Measurements from ENCODE around the gene UBXN11.

Gene UBXN11

DNA sequence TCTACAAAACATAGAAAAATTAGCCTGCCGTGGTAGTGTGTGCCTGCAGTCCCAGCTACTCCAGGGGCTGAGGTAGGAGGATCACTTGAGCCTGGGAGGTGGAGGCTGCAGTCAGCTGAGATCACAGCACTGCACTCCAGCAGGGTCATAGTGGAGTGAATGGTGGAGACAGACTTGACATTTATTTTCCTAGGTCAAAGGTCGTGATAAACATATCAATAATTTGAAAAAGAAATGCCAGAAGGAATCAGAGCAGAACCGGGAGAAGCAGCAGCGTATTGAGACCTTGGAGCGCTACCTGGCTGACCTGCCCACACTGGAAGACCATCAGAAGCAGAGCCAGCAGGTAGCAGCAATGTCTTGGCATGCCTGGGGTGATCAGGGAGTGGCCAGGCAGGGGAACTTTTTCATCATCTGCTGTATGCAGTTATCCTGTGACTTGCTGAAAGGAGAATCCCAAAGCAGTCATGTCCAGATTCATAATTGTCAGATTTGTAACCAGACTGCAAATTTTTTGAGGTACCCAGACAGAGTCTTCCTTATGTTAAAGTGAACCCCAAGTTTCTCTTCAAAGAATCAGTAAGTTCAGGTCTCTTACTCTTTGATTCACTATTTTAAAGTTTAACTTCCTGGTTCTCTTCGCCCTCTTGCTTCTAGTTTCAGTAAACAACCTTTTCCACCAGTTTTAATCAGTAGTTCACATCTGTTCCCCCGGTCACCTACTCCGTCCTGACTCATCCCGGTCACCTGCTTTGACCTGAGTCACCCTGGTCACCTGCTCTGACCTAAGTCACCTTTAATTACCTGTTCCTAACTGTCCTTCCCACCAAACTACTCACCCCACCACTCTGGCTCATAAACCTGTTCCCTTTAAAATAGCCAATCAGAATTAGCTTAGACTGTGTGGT, 37.9 kb downstream of the UBXN11 start:
- no peak for DNase-seq

DNA sequence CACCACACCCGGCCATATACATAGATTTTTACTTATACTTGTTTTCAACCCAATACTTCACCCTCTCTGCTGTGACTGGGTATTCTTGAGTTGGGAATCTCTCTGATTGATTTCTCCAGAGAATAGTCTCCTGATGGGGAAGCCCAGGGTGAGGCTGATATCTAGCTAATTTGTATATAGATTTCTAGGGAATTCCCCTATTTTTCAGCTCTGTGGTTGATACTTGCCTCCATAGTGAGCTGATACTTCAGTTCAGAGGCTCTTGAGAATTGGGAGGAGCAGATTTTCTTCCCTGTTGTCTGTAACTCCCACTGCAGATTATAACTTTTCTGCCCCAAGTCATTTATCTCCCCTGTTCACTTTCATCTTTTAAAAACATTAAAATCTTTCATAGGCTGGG, 41.0 kb downstream of the UBXN11 start:
- no peak for DNase-seq

DNA sequence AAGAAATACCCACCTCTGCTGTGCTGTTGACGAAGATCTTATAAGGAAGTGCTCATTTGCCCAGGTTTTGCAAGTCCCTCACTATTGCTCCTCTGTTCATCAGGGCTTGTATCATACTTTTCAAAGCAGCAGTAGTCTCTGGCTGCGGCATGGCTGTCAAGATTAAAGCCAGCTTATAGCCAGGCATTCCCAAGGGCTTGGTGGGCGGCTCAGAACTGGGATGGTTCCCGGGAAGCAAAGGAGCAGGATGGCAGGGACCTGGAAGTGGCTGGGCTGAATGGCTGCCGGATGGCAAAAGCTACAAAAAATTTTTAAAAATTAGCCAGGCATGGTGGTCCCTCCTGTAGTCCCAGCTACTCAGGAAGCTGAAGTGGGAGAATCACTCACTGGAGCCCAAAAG, 43.2 kb downstream of the UBXN11 start:
- DNase-seq, result no peak

DNA sequence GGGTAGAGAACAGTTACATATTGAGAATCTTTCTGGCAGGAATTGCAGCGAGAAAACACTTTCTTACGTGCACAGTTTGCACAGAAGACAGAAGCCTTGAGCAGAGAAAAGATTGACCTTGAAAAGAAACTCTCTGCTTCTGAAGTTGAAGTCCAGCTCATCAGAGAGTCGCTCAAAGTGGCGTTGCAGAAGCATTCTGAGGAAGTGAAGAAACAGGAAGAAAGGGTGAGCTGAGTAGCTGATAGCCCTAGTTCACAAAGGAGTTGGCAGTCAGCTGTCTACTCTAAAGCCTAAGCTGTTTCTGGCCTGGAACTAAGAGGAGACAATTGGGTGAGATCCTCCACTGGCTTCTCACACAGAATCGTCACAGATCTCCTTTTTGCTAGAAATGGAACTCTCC, 46.9 kb downstream of the UBXN11 start:
- DNase-seq, result no peak

DNA sequence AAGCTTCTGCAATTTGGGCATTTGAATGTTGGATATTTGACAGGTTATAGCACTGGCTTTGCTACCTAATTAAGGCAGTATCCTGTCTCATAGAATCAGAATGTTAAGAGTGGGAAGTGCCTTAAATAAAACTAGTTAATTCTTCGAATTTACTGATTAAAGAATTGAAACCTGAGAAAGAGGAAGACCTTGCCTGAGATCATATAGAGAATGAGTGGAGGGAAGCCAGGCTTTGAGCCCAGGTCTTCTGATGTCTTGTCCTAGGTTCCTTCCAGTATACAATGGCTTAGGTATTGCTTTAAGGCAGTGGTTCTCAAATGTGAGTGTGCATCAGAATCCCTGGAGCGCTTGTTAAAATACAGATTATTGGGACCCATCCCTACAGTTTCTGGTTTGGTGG, 47.4 kb downstream of the UBXN11 start:
- DNase-seq, result no peak

DNA sequence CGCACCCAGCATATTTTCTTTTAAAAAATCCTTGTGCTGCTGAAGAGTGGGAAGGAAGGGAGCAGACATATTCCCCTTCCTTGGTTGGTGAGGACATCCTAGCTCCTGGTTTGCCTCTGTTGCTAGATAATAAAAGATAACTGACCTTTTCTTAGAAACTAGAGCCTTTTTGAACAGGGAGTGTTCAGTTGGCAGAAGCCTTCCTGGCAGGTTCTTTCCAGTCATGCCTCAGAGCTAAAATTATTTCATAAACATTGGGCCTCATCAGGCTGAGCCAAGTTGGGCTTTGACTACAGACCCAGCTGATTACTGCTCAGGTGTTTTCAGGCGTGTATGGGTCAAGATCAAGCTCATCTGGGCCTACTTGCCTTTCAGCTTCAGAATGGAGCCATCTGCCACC, 49.2 kb downstream of the UBXN11 start:
- no peak for DNase-seq

DNA sequence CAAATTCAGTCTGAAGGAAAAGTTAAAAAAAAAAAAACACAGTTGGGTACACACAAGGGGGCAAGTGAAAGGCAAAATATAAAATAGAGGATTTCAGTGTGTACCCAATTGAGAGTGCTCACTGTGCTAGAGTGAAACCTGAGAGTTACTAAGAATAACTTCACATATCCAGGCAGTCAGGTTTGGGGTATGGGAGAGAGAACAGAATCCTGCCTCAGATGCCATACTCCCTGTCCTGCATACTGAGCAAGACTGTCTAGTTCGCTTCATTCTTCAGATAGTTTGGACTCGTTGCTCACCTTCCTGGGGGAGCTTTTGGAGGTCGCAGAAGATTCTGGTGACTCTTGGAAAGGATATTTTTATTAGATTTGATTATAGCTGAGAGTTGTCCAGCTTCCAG, 52.0 kb downstream of the UBXN11 start:
- no peak for DNase-seq

DNA sequence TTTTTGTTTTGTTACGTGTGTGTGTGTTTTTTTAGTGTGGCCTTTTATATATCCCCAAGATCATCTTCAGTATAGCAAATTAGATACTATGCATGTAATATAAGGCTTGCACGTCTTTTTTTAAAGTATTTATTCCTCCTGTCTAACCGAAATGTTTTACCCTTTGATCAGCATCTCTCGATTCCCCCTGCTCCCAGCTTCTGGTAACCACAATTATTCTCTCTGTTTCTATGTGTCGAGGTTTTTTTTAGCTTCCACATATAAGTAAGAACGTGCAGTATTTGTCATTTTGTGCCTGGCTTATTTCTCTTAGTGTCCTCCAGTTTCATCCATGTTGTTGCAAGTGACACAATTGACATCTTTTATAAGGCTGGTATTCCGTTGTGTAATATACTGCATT, 53.7 kb downstream of the UBXN11 start:
- no peak for DNase-seq

DNA sequence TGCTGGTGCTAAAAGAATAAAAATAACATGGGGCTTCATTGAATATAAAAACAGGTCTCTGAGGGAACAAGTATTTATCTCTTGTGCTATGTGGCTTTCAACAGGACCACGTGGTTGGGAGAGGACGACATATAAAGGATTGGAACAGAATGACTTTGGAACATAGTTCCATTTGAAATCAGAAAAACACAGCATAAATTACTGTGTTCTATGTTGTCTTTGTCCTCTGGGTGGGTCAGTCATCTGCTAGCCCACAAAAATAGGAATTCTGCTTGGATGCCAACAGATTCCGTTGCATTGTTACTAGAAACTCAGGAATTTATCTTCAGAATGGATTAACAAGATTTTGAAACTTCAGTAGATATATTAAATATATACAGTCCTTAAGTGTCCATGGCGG, 66.5 kb downstream of the UBXN11 start:
- no peak for DNase-seq

DNA sequence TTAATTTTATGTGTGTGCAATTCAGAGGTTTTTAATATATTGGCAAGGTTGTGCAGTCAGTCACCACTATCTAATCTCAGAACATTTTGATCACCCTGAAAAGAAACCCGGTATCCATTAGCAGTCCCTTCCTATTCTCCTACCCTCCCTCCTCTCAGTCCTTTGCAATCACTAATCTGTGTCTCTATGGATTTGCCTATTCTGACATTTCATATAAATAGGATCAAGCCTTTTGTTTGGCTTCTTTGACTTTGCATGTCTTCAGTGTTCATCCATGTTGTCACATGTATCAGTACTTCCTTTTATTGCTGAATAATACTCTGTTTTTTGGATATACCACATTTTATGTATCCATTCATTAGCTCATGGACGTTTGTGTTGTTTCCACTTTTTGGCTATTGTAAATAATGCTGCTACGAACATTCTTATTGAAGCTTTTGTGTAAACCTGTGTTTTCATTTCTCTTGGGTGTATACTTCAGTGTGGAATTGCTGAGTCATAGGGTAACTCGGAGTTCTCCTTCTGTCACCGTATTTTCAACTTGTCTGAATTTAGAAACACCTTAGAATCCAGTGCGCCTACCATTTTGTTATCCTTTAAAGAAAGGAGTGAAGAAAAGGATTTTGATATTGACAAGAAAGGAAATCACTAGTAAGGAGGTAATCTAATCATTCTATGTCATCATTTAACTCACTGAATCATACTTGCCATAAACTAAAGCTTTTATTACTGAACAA, 69.0 kb downstream of the UBXN11 start:
- DNase-seq, result no peak

DNA sequence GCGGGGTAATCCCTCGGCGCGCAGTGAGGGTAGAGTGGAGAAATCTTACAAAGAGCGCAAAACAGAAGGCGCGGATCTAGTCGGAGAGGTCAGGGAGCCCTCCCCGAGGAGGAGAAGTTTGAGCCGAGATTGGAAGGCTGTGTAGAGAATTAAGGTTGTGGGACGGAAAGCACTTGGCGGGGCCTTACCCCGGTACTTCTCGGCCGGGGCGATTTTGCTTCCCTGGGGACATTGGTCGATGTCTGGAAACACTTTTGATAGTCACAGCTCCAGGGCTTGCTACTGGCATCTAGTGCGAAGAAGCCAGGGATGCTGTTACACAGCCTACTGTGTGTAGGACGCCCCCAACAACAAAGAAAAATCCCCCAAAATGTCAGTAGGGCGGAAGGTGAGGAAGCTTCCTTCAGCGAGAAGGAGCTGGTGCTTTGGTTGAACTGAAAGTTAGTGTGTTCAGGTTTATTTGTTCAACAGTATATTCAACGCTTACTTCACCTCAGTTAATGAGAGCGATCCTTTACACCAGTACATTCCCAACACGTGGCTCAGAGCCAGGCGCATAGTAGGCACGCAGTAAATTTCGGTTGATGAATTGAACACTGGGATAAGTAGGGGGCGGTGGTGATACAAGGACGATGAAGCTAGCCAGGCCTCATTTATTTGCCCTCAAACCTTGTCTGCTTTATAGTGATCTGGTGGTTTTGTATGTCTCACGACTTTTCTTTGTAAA, 71.6 kb downstream of the UBXN11 start:
- peak in 1 of 2 donors; percentile 36 for DNase-seq

DNA sequence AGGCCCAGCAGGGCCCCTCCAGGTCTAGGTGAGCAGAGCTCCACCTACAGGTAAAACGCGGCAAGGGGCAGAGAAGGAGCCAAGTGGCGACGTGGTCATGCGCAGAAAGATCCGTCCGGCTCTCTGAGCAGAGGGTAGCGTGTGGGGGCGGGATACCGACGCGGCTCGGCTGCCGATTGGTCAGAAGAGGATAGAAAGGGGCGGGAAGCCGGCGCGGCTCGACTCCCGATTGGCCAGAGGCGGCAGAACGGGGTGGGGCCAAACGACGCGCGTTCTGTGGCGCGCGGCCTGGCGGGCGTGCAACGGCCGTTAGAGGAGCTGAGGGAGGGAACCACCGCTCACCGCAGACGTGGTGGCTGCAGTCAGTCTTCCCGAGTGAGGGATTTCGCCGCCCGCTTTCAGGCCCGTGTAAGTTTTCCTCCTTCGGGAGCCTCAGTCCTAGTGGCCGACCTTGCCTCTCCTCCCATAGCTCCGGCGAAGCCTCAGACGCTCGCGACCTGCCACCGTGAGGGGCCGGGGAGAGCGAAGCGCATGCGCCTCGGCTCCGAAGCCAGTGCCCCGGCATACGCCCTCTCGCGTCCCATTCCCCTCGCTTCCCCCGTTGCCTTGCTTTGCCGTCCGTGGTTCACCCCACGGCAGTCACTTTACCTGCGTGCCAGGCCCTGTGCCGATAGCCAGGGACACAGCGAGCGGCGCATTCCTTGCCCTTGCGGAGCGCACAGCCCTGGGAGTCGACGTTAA, 72.4 kb downstream of the UBXN11 start, which contains the start of gene CEP85:
TSS of gene CEP85 (plus strand) at position 298 of the 741 bp plus-strand sequence. CDS start 5,584 bp downstream, outside the sequence.
- DNase-seq, result peak; percentile 98 to 99
